CD4-positive, alpha-beta T cell treated with Interferon gamma for 1 hour (primary cell): ENCODE results near the gene STKLD1.
"Not testable (repeated sequence)": the region's sequence is repeated elsewhere in the genome, so short reads cannot be mapped to it uniquely, and the experiment has no call there.

Source experiments
- DNase-seq: peaks from one replicate; pipeline ENCODE4 v3.0.0-alpha.2; 2020

STKLD1 gene

DNA sequence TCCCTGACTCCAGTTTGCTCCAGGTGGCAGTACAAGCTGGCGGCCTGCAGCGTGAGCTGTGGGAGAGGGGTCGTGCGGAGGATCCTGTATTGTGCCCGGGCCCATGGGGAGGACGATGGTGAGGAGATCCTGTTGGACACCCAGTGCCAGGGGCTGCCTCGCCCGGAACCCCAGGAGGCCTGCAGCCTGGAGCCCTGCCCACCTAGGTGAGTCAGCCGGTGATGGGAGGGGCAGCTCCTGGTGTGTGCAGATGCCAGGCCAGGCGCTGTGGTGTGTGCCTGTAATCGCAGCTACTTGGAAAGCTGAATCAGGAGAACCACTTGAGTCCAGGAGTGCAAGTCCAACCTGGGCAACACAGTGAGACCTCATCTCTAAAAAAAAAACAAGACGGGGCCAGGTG is 73.6 kb downstream of the STKLD1 start:
- no peak for DNase-seq

DNA sequence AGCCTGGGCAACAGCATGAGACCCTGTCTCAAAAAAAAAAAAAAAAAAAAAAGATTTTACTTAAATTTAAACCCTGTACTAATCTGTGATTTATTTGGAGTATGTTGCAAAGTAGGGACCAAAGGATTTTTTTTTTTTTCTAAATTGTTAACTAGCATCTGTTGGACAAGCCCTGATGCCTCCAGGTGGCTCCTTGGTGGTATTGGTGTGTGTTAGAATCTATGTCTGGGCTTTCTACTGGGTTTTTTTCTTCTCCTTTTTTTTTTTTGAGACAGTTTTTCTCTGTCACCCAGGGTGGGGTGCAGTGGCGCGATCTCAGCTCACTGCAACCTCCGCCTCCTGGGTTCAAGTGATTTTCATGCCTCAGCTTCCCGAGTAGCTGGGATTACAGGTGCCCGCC is 75.7 kb downstream of the STKLD1 start:
- DNase-seq, result not testable (repeated sequence)

DNA sequence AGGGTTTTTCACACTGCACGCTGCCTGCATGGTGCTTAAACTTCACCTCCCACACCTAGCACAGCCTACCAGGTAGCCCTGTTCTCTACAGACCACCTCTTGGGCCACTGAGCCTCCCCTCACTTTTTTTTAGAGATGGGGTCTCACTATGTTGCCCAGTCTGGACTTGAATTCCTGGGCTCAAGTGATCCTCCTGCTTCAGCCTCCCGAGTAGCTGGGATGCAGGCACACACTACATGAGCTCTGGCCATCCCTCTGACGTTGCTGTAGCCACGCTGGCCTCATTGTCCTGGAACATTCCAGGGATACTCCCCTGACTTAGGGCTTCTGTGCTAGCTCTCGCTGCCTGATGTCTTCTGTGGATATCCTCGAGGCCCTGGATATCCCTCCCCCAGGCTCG is 76.4 kb downstream of the STKLD1 start:
- DNase-seq, result no peak

DNA sequence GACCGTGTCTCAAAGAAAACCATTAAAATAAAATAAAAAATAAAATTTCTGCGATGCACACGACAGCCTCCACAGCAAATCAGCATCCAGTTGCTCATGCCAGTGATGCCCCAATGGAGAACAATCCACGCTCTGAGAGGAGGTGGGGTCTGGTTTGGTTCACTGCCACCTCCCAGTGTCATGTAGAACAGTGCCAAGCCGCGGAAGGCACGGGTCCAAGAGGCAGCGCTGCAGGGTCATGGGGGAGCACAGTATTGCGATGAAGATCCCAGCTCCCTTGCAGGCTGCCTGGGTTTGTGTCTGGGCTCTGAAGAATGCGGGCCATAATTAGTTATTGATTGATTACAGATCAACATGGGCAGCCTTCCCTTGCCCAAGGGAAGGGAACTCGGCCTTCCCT is 77.5 kb downstream of the STKLD1 start:
- no peak for DNase-seq

DNA sequence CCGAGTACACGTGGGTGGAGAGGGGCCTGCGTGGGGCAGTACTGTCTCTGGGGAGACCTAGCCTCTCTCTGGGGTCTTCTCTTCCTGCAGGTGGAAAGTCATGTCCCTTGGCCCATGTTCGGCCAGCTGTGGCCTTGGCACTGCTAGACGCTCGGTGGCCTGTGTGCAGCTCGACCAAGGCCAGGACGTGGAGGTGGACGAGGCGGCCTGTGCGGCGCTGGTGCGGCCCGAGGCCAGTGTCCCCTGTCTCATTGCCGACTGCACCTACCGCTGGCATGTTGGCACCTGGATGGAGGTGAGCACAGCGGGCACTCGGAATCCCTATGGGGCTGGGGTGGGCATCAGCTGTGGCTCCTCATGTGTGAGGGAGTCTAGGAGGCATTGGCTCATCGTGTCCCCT is 78.2 kb downstream of the STKLD1 start:
- no peak for DNase-seq

DNA sequence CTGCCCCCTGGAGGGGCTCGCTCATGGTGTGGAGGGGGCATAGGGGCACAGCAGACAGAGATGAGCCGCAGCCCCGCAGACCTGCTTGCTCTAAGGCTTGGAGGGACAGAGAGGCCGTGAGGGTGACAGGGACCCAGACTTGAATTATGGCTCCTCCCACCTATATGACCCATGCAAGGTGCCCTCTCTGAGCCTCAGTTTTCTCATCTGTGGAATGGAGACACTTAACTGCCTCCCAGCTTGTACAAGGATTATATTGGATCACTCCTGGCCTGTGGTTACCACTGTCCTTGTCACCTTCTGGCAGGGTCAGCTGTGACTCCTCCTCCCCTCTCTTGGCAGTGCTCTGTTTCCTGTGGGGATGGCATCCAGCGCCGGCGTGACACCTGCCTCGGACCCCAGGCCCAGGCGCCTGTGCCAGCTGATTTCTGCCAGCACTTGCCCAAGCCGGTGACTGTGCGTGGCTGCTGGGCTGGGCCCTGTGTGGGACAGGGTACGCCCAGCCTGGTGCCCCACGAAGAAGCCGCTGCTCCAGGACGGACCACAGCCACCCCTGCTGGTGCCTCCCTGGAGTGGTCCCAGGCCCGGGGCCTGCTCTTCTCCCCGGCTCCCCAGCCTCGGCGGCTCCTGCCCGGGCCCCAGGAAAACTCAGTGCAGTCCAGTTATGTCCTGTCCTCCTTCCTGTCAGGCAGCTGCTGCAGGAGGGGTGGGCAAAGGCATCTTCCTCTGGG is 78.9 kb downstream of the STKLD1 start:
- no peak for DNase-seq
